Cardiac fibroblast (primary cell): ENCODE results near the gene ALKBH3.

Experiments used
- DNase-seq, 2 donors: peaks; one replicate each; pipeline versions ENCODE4 v3.0.0 to v3.0.0-alpha.2; 2010; ENCODE audit warnings: low read depth in 2 of 2
- H3K4me3 ChIP-seq, 2 donors: replicated peaks in 1 of 2; 1 replicate in 1 of 2; 2 replicates in 1 of 2; pipeline ENCODE4 v1.5.1; 2011; ENCODE audit warnings: low read depth in 2 of 2, low read length in 2 of 2, mild to moderate bottlenecking in 2 of 2, moderate library complexity in 1 of 2
- CTCF ChIP-seq: IDR thresholded peaks from one replicate; pipeline ENCODE4 v1.5.1; 2011; ENCODE audit warnings: low read depth, mild to moderate bottlenecking, low read length, inconsistent platforms

ALKBH3 gene

GRCh38 chr11:43919852-43920597 is 39.4 kb downstream of the ALKBH3 start:
- H3K4me3 ChIP-seq: no peak overlapping the region
- DNase-seq: peak; percentile 82 to 89
- no peak for TF ChIP-seq CTCF

- peak; percentile 100 for DNase-seq
- H3K4me3 ChIP-seq: no peak overlapping the region
- TF ChIP-seq CTCF: no peak
These were observed 40.2 kb downstream of the ALKBH3 start for GRCh38 chr11:43920598-43921419.

GRCh38 chr11:43921561-43922294 is 41.1 kb downstream of the ALKBH3 start:
- no peak for TF ChIP-seq CTCF
- no peak overlapping the region for H3K4me3 ChIP-seq
- no peak for DNase-seq

- TF ChIP-seq CTCF: no peak
- no peak for DNase-seq
- H3K4me3 ChIP-seq: no peak overlapping the region
These were observed 41.6 kb downstream of the ALKBH3 start for GRCh38 chr11:43922295-43922648.

GRCh38 chr11:43922744-43923405 is 42.2 kb downstream of the ALKBH3 start:
- no peak for DNase-seq
- TF ChIP-seq CTCF: no peak
- H3K4me3 ChIP-seq: no peak overlapping the region

GRCh38 chr11:43923406-43924111 is 42.9 kb downstream of the ALKBH3 start:
- peak; percentile 62 to 77 for DNase-seq
- TF ChIP-seq CTCF: no peak
- no peak overlapping the region for H3K4me3 ChIP-seq
